Ovary (tissue), 3 donors: ENCODE data around the gene SLC7A10.

ENCODE experiments used
- CTCF ChIP-seq, 3 donors: fragments of 450-650 bp in 2 of 3; fragments of 200-600 bp in 1 of 3; IDR thresholded peaks; one replicate each; pipeline versions ENCODE4 v1.5.1 to v1.8.0; 2016 to 2022; ENCODE audit warnings: antibody characterized with exemption in 3 of 3, mild to moderate bottlenecking in 1 of 3
- EP300 ChIP-seq: sonication (generic); formaldehyde crosslinking; IDR thresholded peaks from one replicate; pipeline ENCODE4 v1.6.1; 2017; ENCODE audit warnings: antibody characterized with exemption
- POLR2A ChIP-seq: fragments of 450-650 bp; IDR thresholded peaks from one replicate; pipeline ENCODE4 v1.6.1; 2017; ENCODE audit warnings: antibody characterized with exemption, mild to moderate bottlenecking, moderate library complexity
- donor health status: DM: no; HTN: no; CAD: no.

- TF ChIP-seq CTCF (IDR thresholded peaks at IDR 0.05): no peak
- TF ChIP-seq POLR2A: no peak
- TF ChIP-seq EP300: no peak
Observed at GRCh38 chr19:33255781-33256180, 30.1 kb upstream of the SLC7A10 start.
